ENCODE measurements around the gene RILPL1. TPM values are rescaled to one million over a fixed set of nuclear protein-coding genes. Genes with fewer than 3 reads are reported as not detected.
A peak's percentile ranks its signal among the peaks of the same experiment; 100 is the strongest.
"Not testable (repeated sequence)": the region's sequence is repeated elsewhere in the genome, so short reads cannot be mapped to it uniquely, and the experiment has no call there.

RILPL1 gene
- total RNA-seq, 1 donor from 2014 or later: 6.0 TPM

DNA sequence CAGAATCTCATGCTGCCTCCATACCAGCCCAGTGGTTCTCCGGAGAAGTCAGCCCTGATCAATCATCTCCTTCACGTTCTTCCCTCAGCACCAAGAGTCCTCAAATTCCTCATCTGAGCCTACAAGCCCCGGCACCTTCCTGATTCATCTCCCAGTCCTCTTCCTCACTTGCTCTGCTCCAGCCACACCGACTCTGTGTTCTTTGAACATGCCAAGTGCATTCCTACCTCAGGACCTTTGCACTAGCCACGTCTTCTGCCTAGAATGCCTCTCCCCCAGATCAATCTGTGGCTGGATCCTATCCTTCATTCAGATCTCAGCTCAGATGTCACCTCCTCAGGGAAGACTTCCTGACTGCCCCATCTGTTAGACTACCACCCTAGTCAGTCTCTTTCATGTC is 4.7 kb downstream of the RILPL1 start:
- DNase-seq: no peak

DNA sequence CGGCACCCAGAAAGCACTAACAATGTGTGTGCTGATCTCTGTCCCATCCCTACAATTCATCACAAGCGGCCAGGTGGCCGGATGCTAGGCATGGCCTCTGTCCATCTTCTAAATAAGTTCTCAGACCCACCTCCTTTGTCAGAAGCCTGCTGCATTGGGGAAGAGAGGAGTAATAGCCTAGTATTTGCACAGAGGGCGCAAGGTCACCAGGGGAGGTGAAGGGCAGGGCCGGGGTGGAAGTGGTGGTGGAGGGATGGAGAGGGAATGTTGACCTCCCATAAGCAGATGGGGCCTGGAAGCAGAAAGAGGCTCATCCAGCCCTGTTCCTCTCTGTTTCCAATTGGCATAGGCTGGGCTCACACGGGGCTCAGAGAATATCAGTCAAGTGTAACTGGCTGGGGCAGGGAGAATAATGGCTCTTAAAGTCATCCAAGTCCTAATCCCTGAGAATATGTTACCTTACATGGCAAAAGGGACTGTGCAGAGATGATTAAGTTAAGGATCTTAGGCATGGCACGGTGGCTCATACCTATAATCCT is 6.9 kb downstream of the RILPL1 start:
- no peak for DNase-seq

DNA sequence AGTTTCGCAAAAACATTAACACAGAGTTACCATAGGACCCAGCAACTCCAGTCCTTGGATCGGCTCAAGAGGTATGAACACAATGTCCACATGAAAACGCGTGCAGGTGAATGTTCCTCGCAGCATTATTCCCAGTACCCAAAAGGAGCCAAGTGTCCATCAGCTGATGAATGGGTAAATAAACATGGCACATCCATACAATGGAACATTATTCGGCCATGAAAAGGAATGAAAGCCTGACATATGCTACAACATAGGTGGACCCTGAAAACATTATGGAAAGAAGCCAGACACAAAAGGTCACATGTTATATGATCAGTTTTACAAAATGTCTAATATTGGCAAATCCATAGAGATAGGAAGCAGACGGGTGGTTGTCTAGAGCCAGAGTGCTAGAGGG is 9.1 kb downstream of the RILPL1 start:
- no peak for DNase-seq

DNA sequence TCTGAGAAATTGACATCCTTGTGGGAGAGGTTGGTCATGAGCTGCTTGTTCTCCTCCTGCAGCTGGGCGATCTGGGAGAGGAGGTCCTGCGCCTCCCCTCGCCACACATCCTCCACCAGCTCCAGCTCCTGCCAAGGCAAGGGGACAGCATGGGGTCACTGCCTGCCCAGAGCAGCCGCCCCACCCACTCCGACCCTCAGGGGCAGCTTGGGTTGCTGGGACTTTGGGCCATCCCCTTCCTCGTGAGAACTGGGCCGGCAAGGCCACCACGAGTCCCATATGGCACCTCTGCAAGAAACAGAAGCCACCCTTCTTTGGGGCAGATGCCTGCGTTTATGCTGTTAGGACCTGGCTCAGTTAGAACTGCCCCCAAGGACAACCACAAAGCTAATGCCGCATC is 10.0 kb downstream of the RILPL1 start:
- DNase-seq: no peak

DNA sequence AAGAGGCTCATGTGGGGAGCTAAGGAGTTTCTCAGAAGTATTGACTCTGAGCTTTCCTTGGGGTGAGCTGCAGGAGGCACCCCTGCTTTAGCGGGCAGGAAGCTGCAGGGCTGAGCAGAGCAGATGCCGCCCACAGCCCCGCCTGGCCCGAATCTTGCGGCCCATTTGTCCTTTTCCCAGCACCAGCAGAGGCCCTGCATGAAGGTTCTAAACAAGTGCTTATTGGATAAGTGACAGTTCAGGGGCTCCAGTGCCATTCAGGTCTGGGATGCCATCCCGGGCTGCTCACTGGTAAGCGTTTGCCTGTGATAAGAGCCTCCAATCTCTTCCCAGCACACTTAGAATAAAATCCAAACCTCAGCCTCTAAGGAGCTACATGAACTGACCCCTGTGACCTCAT is 11.4 kb downstream of the RILPL1 start:
- DNase-seq: no peak

DNA sequence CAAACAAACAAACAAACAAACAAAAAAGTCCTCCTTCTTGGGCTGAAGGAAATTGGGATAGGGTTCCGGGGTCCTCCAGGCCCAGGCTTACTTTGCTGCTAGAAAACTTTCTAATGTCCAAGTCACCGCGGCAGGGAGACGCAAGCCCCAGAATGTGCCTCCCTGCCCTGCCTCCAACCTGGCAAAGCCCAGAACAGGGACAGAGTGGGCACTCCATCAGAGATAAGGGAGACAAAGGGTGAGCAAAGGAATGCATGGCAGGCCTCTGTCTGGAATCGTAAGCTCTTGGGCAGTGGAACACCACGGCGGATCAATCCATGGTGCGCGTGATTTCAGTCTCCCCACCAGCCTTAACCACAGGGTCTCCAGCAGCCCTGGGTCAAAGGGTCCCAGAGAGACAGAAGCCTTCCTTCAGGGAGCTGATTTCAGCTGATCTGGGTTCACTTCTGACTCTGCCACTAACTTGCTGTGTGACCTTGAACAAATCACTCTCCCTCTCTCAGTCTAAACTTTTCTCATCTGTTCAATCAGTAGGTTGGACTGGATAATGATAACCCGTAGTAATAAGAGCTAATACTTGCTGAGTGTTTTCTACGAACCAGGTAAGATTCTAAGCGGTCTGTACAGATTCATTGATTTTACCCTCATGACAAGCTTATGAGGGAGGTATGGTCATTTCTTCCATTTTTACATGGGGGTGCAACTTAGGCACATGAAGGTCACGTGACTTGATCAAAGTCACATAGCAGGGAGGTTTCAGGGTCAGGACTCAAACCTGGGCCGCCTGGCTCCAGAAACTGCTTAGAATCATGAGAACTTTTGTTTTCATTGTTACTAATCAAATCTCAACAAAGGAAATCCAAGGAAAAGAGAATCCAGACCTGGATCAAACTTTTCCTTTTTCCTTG is 12.7 kb downstream of the RILPL1 start:
- no peak for DNase-seq

DNA sequence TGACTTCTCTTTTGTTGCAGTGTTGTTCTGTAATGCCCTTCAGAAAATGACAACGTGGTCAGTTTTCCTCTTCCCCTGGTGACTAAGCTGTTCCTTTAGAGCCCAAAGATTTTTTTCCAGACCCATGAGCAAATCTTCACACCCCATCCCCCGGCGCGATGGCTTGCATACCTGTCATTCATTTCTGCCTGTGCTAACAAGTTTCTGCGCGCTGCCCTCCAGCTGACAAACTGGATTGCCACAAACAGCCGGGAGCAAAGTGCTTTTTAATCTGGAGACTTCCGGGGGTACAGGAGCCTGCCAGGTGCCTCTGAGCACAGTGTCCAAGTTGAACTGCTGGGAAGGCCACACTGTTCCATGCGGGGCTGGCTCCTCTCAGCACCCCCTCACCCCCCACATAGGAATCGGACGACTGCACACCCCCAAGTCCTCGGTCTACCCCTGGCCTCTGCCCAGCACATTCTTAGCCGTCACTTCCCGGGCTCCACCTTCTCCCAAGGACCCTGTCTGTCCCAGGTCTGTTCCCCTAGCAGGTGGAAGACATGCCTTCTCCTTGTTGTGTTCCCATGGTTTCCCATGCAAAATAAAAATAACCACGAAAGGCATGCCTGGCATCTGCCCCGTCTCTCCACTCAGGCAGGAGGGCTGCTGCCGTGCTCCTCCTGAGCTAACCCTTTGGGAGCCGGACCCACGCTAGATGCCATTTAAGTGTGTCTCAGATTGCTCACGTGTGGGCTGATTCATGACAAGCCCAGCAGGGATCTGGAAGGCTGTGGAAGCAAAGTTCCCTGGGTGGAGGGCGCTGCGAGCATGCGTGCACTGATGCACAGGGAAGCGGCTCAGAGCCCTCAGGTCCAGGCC is 14.1 kb downstream of the RILPL1 start:
- peak; percentile 64 for DNase-seq

DNA sequence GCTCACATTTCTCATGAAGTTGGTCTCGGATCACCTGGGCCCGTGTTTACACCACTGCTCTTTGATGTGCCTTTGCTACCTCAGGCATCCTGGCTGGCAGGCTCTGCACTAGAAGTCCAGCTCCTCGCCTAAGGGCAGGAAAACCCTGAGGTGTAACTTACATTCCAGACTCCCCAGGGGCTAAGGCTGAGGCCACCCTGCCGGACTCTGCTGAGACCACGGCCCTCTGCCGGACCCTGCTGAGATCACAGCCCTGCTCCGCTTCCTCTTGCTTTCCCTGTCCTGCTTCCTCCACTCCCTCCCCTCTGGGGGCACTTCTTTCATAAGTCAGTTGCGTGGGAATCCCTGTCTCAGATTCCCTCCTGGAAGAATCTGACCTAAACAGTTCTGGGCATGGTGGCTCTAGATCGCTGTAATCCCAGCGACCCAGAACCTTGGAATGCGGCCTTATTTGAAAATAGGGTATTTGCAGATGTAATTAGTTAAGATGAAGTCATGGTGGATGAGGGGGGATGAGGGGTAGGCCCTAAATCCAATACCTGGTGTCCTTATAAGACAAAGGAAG is 17.2 kb downstream of the RILPL1 start:
- no peak for DNase-seq

DNA sequence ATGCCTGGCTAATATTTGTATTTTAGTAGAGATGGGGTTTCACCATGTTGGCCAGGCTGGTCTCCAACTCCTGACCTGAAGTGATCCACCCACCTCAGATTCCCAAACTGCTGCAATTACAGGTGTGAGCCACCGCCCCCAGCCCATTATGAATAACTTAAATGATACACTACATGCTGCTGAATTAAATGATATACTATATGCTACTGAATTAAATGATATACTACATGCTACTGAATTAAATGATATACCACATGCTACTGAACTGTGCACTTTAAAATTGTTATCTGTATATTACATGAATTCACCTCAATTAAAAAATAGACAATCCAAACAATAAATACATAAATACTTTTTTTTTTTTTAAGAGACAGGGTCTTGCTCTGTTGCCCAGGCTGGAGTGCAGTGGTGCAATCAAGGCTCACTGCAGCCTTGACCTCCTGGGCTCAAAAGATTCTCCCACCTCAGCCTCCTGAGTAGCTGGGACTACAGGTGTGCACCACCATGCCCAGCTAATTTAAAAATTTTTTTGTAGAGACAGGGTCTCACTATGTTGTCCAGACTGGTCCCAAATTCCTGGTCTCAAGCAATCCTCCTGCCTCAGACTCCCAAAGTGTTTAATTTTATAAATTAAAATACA is 18.8 kb downstream of the RILPL1 start:
- DNase-seq: not testable (repeated sequence)

DNA sequence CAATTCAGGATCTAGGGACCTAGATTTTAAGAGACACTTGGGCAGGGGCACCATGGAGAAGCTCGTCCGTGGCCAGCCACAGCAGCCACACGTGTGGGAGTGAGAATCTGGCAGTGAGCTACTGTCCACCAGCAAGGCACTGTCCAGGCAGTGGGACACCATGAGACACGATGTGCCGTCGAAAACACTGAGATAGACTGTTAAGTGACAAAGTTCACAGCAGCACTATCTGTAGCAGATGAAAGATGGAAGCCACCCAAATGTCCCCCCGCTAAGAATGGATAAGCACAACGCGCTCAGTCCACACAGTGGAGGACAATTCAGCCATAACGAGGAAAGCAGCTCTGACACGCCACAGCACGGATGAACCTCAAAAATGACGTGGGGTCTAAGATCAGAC is 19.7 kb downstream of the RILPL1 start:
- DNase-seq: no peak

DNA sequence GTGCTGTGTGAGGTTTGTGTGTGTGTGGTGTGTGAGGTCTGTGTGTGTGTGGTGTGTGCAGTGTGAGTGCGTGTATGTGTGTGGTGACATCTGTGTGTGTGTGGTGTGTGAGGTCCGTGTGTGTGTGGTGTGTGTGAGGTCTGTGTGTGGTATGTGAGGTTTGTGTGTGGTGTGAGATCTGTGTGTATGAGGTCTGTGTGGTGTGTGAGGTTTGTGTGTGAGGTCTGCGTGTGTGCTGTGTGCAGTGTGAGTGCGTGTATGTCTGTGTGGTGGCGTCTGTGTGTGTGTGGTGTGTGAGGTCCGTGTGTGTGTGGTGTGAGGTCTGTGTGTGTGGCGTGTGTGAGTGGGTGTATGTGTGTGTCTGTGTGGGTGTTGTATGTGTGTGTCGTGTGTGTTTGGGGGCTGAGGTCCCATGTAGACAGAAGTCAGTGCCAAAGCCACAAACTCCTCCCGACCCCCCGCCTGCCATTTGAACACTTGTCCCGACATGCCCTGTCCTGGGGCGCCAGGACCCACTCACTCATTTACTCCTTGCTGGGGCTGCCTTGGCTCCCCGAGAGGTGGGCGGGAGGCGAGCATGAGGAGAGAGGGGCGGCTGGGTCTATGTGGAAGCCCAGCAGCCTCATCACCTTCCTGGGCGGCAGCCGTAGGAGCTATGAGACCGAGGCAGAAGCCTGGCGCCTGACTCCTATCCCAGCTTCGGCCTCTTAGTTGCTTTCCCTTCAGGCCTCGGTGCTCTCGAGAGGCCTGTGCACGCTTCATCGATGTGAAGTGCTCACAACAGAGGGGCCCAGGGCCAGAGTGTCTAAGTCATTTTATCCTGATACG is 20.5 kb downstream of the RILPL1 start:
- no peak for DNase-seq

DNA sequence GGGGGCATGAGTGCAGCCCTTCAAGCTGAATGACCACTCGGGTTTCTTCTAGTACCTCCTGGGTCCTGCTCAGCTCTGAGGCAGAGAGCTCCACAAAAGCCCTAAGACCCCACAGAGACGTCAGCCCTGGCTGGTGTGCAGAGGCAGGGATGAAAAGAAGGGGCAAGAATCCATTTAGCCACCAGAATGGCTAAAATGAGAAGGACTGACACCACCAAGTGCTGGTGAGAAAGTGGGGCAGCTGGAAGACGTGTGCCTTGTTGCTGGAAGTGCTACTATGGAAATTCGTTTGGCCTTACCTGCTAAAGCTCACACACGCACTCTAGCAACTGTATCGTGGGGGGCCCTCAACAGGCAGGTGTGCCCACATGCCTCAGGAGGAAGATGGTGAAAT is 26.7 kb downstream of the RILPL1 start:
- DNase-seq: no peak

DNA sequence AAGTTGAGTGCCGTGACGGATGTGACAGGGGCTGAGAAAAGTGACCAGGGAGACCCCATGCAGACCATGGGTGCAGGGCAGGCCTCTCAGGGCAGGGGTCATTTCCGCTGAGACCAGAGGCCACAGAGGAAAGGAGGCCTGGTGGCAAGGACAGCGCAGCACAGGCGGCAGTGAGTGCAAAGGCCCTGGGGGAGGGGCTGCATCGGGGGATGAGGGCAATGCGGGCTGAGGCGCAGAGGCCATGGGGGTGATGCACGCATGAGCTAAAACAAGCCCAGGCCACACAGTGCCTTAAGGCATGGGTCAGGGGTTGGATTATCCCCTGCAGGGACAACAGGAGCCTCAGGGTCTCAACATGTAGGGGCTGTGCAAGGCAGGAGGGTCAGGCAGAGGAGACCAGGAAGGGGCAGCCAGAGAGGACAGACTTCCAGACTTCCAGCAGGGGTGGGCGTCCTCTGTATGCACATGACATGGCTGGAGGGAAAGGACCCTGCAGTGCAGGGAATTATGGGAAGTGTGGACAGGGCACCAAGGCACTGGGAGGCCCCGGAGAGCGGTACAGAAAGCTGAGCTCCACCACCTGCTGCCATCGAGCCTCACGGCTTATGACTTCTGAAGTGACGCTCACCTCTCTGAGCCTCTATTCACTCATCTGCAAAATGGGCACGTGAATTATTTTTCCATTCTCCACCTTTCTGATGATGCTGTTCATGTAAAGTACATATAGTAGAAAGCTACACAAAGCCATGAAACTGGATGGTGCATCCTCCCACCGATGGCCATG is 27.3 kb downstream of the RILPL1 start:
- DNase-seq: no peak

DNA sequence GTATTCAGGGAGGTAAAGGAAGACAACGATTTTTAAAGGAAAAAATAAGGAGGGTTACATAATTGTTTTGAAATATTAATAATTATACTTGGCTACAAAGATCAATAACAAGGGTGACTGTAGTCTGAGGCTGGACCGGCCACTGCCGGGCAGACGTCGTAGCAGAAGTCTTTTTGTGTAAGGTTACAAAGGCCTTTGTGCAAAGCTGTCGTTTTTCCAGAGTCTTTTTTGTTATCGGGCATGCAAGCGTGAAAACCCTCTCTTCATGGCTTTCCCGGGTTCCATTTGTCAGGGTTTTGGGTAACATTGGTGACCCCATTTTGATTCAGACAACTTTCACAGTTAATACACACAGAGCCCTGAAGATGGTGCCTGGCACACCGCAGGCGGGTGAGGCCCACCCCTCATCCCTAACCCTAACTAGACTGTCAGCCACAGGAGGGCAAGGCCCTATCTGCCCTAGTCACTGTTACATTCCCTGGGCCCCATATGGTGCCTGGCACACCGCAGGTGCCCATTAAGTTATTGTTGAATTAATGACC is 31.3 kb downstream of the RILPL1 start:
- no peak for DNase-seq

DNA sequence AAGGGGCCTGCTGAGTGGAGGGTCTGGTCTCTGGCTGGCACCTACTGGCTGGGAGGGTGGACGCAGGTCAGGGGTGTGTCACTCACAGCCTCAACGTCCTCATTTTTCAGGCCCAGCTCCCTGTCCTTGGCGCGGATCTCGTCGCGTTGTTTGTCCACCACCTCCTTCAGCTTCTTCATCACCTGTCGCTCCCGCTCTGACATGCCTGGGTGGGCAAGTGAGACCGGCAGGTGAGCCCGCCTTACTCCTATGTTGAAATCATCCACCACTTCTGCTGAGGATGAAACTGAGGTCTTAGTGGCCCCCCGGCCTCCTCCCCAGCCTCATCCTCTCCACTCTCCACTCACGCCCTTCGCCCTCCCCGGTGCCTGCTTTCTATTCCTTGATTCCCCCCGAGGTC is 34.2 kb downstream of the RILPL1 start:
- DNase-seq: no peak

DNA sequence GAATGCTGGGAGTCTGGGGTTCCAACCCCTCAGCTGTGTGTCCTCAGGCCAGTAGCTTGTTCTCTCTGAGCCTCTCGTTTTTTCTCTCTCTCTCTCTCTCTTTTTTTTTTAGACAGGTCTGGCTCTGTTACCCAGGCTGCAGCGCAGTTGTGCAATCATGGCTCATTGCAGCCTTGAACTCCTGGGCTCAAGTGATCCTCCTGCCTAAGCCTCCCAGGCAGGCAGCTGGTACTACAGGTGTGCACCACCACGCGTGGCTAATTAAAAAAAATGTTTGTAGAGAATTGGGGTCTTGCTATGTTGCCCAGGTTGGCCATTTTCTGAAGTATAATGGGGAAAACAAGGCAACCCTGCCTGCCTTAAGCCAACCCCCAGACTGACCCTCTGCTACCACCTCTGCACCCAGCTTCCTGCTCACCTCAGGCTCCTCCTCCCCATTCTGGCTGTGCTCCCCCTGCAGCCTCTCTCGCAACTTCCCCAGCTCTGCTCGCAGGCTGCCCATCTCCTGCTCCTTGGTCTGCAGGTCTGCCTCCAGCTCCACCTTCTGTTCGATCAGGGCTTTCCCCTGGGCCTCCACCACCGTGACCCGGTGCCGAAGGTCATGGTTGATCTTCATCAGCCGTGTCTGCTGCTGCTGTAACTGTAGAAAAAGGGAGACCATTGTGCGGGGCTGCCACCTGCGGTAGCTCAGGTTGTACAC is 35.2 kb downstream of the RILPL1 start:
- no peak for DNase-seq

DNA sequence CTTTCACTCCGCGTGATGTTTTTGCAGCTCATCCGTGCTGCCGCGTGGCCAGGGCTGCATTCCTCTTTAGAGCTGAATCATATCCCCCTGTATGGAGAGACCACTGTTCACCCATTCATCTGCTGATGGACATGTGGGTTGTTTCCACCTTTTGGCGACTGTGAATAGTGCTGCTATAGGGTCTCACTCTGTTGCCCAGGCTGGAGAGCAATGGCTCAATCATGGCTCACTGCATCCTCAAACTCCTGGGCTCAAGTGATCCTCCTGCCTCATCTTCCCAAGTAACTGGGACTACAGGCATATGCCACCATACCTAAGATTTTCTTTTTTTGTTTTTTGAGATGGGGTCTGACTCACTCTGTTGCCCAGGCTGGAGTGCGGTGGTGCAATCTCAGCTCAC is 36.5 kb downstream of the RILPL1 start:
- DNase-seq: no peak

DNA sequence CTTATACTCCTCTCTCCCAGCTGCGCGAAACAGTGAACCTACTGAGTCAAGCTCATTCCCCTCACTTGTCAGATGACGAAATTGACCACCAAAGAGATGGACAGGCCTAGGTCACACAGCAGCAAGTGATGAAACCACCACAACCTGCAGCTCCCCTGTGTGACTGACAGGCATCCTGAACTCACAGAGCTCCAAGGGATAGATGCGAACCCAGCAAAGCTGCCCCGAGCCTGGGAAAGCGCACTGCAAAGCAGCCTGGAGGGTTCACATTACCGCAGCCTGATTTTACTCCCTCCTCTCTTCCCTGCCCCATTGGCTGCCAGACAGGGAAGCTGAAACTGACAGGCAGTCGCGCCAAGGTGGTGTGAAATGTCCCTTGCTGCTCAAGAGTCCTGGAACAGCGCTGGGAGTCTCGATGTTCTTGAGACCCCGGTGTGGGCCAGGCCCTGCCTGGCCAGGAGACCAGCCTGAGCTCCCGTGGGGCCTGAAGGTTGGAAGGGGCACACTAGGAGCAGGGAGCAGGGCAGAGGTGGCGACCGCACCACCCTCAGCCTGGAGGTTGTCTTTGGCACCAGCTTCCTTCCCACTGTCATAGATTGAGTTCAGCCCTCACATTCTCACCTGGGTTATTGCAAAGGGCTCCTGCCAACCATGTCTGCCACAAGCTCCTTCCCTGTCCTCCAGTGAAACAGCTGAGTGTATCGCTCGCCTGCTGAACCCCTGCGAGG is 39.2 kb downstream of the RILPL1 start:
- no peak for DNase-seq

DNA sequence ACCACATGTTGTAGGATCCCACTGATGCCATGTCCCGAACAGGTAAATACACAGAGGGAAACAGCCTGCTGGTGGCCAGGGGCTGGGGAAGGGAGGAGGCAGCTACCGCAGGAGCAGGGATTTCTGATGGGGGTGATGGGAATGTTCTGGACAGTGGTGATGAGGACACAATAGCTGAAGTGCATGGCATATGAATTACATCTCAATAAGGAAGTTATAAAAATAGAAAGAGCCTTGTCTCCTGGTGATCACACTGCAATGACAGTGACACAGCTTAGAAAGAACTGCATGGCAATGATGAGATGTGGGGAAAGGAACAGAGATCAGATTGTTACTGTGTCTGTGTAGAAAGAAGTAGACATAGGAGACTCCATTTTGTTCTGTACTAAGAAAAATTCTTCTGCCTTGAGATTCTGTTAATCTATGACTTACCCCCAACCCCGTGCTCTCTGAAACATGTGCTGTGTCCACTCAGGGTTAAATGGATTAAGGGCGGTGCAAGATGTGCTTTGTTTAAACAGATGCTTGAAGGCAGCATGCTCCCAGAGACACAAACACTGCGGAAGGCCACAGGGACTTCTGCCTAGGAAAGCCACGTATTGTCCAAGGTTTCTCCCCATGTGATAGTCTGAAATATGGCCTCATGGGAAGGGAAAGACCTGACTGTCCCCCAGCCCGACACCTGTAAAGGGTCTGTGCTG is 41.0 kb downstream of the RILPL1 start:
- DNase-seq: not testable (repeated sequence)

Measured in dermis blood vessel endothelial cell (primary cell).